Lower lobe of right lung (tissue), 2 donors: ENCODE data around the gene RHCG. TPM values are rescaled to one million over a fixed set of nuclear protein-coding genes. Genes with fewer than 3 reads are reported as not detected.

ENCODE experiments used
- ATAC-seq, 2 donors: fragments of 200-7000 bp; cut with Tn5 transposase; one replicate each; pipeline ENCODE4 v1.9.1; 2020 to 2022; ENCODE audit warnings: mild to moderate bottlenecking in 2 of 2, moderate library complexity in 2 of 2
- DNase-seq: peaks from one replicate; pipeline ENCODE4 v3.0.0-alpha.2; 2020
- H3K27ac ChIP-seq: fragments of 200-600 bp; one replicate; pipeline ENCODE4 v1.8.0; 2022
- H3K27me3 ChIP-seq: fragments of 200-600 bp; one replicate; pipeline ENCODE4 v1.8.0; 2022; ENCODE audit warnings: low read depth
- H3K36me3 ChIP-seq: fragments of 200-600 bp; one replicate; pipeline ENCODE4 v1.8.0; 2022; ENCODE audit warnings: mild to moderate bottlenecking
- H3K4me1 ChIP-seq: fragments of 200-600 bp; one replicate; pipeline ENCODE4 v1.8.0; 2022
- H3K4me3 ChIP-seq: fragments of 200-600 bp; one replicate; pipeline ENCODE4 v1.8.0; 2022; ENCODE audit warnings: mild to moderate bottlenecking
- H3K9me3 ChIP-seq: fragments of 200-600 bp; one replicate; pipeline ENCODE4 v1.8.0; 2022
- CTCF ChIP-seq: fragments of 200-600 bp; IDR thresholded peaks from one replicate; pipeline ENCODE4 v1.8.0; 2022; ENCODE audit warnings: antibody characterized with exemption, mild to moderate bottlenecking
- intact Hi-C: fragments of 100-400 bp; cut with DNase I; formaldehyde crosslinking; loops from one replicate; pipeline ENCODE4 v1.11.0; 2022
- total RNA-seq: library from RNA; stranded (reverse); fragmentation: NEBNext Ultra II Directional; extraction: Animal tissue kit (Norgen Biotek cat#: 25700); gene quantifications from one replicate; pipeline ENCODE4 v1.2.1, GENCODE V29; 2021
- donor health status: DM: no; HTN: yes; CAD: no; lungs with severe emphysema.

Gene RHCG
- total RNA-seq, 1 donor from 2014 or later, result not detected

- H3K27me3 ChIP-seq, result peaks cover 69% of the 10 kb centered on the region
These were observed 848 bp upstream of the RHCG start for GRCh38 chr15:89497231-89497630.

GRCh38 chr15:89495638-89496145 is 691 bp downstream of the RHCG start:
- no peak overlapping the region for H3K27ac ChIP-seq
- no peaks in the 10 kb centered on the region for H3K9me3 ChIP-seq
- no peak overlapping the region for H3K4me3 ChIP-seq
- no peak for TF ChIP-seq CTCF
- intact Hi-C loops, result no loop called here
- ATAC-seq, result no peak
- H3K27me3 ChIP-seq, result peaks cover 70% of the 10 kb centered on the region
- peaks cover 7% of the 10 kb centered on the region for H3K4me1 ChIP-seq
- H3K36me3 ChIP-seq, result no peaks in the 10 kb centered on the region
- no peak for DNase-seq

More at GRCh38 chr15:89497231-89497630, 848 bp upstream of the RHCG start:
- H3K36me3 ChIP-seq, result no peaks in the 10 kb centered on the region
- ATAC-seq (no peak), DNase-seq (no peak)
- peaks cover 7% of the 10 kb centered on the region for H3K4me1 ChIP-seq
- H3K4me3 ChIP-seq, result no peak overlapping the region
- H3K9me3 ChIP-seq, result no peaks in the 10 kb centered on the region
- no peak overlapping the region for H3K27ac ChIP-seq
- intact Hi-C loops, result no loop called here
- no peak for TF ChIP-seq CTCF

- H3K4me1 ChIP-seq, result peaks cover 7% of the 10 kb centered on the region
- no peaks in the 10 kb centered on the region for H3K36me3 ChIP-seq
- no peak overlapping the region for H3K4me3 ChIP-seq
- no peak overlapping the region for H3K27ac ChIP-seq
- intact Hi-C loops, result no loop called here
- TF ChIP-seq CTCF, result no peak
- peaks cover 67% of the 10 kb centered on the region for H3K27me3 ChIP-seq
- DNase-seq, result no peak
- no peak for ATAC-seq
- H3K9me3 ChIP-seq, result no peaks in the 10 kb centered on the region
These were observed 1.3 kb downstream of the RHCG start for GRCh38 chr15:89494941-89495637.

GRCh38 chr15:89494031-89494430 is 2.4 kb downstream of the RHCG start:
- Histone ChIP-seq H3K4me1 (peaks cover 7% of the 10 kb centered on the region), H3K4me3 (no peak overlapping the region), H3K27ac (no peak overlapping the region), H3K9me3 (no peaks in the 10 kb centered on the region), H3K36me3 (no peaks in the 10 kb centered on the region), H3K27me3 (peaks cover 63% of the 10 kb centered on the region)
- intact Hi-C loops, result no loop called here
- ATAC-seq (no peak), DNase-seq (no peak)
- TF ChIP-seq CTCF, result no peak

- intact Hi-C loops, result no loop called here
- H3K36me3 ChIP-seq, result no peaks in the 10 kb centered on the region
- no peak overlapping the region for H3K27ac ChIP-seq
- peaks cover 7% of the 10 kb centered on the region for H3K4me1 ChIP-seq
- no peaks in the 10 kb centered on the region for H3K9me3 ChIP-seq
- ATAC-seq (no peak), DNase-seq (no peak)
- TF ChIP-seq CTCF, result no peak
- H3K4me3 ChIP-seq, result no peak overlapping the region
- peaks cover 57% of the 10 kb centered on the region for H3K27me3 ChIP-seq
These were observed 3.3 kb downstream of the RHCG start for GRCh38 chr15:89492934-89493631.
